ENCODE measurements around the gene SLC2A14. TPM values are rescaled to one million over a fixed set of nuclear protein-coding genes. Genes with fewer than 3 reads are reported as not detected.
"Not testable (repeated sequence)": the region's sequence is repeated elsewhere in the genome, so short reads cannot be mapped to it uniquely, and the experiment has no call there.

Gene SLC2A14
- total RNA-seq, 2 donors from 2014 or later, result not detected

- no peaks in the 10 kb centered on the region for H3K4me1 ChIP-seq (ENCODE audit: control insufficient read depth in 1 of 2, low read depth in 2 of 2)
- H3K4me3 ChIP-seq, result no peak overlapping the region
- DNase-seq (ENCODE audit: low spot score) (no peak), ATAC-seq (ENCODE audit: insufficient number of reproducible peaks, low FRiP score, low read depth) (no peak)
- H3K36me3 ChIP-seq, result no peaks in the 10 kb centered on the region
- H3K27me3 ChIP-seq (replicated peaks; ENCODE audit: insufficient read depth), result no peaks in the 10 kb centered on the region
- TF ChIP-seq, protein P1, sequence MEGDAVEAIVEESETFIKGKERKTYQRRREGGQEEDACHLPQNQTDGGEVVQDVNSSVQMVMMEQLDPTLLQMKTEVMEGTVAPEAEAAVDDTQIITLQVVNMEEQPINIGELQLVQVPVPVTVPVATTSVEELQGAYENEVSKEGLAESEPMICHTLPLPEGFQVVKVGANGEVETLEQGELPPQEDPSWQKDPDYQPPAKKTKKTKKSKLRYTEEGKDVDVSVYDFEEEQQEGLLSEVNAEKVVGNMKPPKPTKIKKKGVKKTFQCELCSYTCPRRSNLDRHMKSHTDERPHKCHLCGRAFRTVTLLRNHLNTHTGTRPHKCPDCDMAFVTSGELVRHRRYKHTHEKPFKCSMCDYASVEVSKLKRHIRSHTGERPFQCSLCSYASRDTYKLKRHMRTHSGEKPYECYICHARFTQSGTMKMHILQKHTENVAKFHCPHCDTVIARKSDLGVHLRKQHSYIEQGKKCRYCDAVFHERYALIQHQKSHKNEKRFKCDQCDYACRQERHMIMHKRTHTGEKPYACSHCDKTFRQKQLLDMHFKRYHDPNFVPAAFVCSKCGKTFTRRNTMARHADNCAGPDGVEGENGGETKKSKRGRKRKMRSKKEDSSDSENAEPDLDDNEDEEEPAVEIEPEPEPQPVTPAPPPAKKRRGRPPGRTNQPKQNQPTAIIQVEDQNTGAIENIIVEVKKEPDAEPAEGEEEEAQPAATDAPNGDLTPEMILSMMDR (IDR thresholded peaks at IDR 0.05), result peak; percentile 55
- no peaks in the 10 kb centered on the region for H3K9me3 ChIP-seq
- H3K27ac ChIP-seq, result no peak overlapping the region
Measured at GRCh38 chr12:7806863-7807487, 65.7 kb downstream of the SLC2A14 start.

GRCh38 chr12:7806319-7806718, 66.4 kb downstream of the SLC2A14 start:
- not testable (repeated sequence) for H3K36me3 ChIP-seq; H3K4me3 ChIP-seq; ATAC-seq (ENCODE audit: insufficient number of reproducible peaks, low FRiP score, low read depth); H3K27me3 ChIP-seq (replicated peaks; ENCODE audit: insufficient read depth); H3K9me3 ChIP-seq; H3K4me1 ChIP-seq (ENCODE audit: control insufficient read depth in 1 of 2, low read depth in 2 of 2); DNase-seq (ENCODE audit: low spot score); H3K27ac ChIP-seq

GRCh38 chr12:7801460-7801859, 71.3 kb downstream of the SLC2A14 start:
- TF ChIP-seq, protein P1 (IDR thresholded peaks at IDR 0.05), result no peak
- H3K4me3 ChIP-seq, result no peak overlapping the region
- no peaks in the 10 kb centered on the region for H3K36me3 ChIP-seq
- H3K9me3 ChIP-seq, result no peaks in the 10 kb centered on the region
- H3K27me3 ChIP-seq (replicated peaks; ENCODE audit: insufficient read depth), result no peaks in the 10 kb centered on the region
- no peak for DNase-seq (ENCODE audit: low spot score)
- no peak overlapping the region for H3K27ac ChIP-seq
- no peaks in the 10 kb centered on the region for H3K4me1 ChIP-seq (ENCODE audit: control insufficient read depth in 1 of 2, low read depth in 2 of 2)
- no peak for ATAC-seq (ENCODE audit: insufficient number of reproducible peaks, low FRiP score, low read depth)

- not testable (repeated sequence) for H3K9me3 ChIP-seq; DNase-seq (ENCODE audit: low spot score); H3K27ac ChIP-seq; ATAC-seq (ENCODE audit: insufficient number of reproducible peaks, low FRiP score, low read depth); H3K36me3 ChIP-seq; H3K4me1 ChIP-seq (ENCODE audit: control insufficient read depth in 1 of 2, low read depth in 2 of 2); H3K27me3 ChIP-seq (replicated peaks; ENCODE audit: insufficient read depth); H3K4me3 ChIP-seq
Measured at GRCh38 chr12:7798750-7799308, 73.9 kb downstream of the SLC2A14 start.

DNA sequence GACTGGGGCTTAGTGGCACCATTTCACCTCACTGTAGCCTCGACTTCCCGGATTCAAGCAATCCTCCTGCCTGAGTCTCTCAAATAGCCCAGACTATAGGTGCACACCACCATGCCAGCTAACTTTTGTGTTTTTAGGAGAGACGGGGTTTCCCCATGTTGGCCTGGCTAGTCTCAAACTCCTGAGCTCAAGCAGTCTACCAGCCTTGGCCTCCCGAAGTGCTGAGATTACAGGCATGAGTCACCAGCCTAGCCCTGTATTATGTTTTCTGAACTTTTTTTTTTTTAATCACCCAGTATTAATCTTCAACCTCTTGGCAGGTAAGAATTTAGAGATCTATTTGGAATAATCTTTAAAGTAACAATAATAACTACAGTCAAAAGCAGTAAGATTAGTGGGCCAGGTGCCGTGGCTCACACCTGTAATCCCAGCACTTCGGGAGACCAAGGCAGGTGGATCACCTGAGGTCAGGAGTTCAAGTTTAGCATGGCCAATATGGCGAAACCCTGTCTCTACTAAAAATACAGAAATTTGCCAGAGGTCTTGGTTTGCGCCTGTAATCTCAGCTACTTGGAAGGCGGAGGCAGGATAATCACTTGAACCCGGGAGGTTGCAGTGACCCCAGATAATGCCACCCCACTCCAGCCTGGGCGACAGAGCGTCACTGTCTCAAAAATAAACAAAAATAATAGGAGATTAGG, 74.9 kb downstream of the SLC2A14 start:
- ATAC-seq (ENCODE audit: insufficient number of reproducible peaks, low FRiP score, low read depth) (no peak), DNase-seq (ENCODE audit: low spot score) (no peak)
- TF ChIP-seq, protein P1 (IDR thresholded peaks at IDR 0.05), result no peak
- Histone ChIP-seq H3K27ac (no peak overlapping the region), H3K4me3 (no peak overlapping the region), H3K27me3 (replicated peaks; ENCODE audit: insufficient read depth) (no peaks in the 10 kb centered on the region), H3K4me1 (ENCODE audit: control insufficient read depth in 1 of 2, low read depth in 2 of 2) (no peaks in the 10 kb centered on the region), H3K36me3 (no peaks in the 10 kb centered on the region), H3K9me3 (no peaks in the 10 kb centered on the region)

GRCh38 chr12:7797269-7797668, 75.4 kb downstream of the SLC2A14 start:
- H3K36me3 ChIP-seq; H3K27me3 ChIP-seq (replicated peaks; ENCODE audit: insufficient read depth); H3K4me1 ChIP-seq (ENCODE audit: control insufficient read depth in 1 of 2, low read depth in 2 of 2); DNase-seq (ENCODE audit: low spot score); H3K27ac ChIP-seq; ATAC-seq (ENCODE audit: insufficient number of reproducible peaks, low FRiP score, low read depth); H3K9me3 ChIP-seq; H3K4me3 ChIP-seq: not testable (repeated sequence)

All from thoracic aorta (tissue), 2 donors.